Measurements from ENCODE around the gene CCT8.

DNA sequence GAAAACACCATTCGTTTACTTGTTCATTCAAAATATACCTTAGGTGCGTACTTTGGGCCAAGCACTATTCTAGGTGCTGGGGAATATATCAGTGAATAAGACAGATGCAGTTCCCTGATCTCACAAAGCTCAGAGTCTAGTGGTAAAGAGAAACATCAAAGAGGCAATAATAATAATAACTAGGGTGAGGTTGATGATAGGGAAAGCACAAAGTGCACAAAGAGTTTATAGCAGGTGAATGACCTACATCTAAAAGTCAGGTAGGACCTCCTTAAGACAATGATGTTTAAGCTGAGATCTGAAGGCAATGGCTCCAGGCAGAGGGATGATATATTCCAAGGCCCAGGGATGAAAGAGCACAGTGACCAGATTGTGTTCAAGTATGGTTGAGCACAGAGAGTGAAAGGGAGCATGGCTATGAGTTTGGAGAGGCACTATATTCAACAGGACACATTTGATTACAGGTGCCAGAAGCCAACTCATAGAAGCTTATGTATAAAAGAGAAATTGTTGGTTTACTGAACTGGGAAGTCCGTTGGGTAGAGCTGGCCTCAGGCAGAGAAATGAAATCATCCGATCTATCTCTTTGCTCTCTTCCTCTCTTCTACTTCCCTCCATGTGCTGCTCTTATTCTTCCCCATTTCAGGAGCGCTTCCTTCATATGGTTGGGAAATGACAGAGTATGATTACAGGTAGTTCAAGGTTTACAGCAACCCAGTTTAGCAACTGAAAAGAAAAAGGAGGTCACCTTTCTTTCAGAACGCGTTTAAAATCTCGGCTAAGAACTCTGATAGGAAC, 23.0 kb upstream of the CCT8 start:
- TF ChIP-seq, protein P1, sequence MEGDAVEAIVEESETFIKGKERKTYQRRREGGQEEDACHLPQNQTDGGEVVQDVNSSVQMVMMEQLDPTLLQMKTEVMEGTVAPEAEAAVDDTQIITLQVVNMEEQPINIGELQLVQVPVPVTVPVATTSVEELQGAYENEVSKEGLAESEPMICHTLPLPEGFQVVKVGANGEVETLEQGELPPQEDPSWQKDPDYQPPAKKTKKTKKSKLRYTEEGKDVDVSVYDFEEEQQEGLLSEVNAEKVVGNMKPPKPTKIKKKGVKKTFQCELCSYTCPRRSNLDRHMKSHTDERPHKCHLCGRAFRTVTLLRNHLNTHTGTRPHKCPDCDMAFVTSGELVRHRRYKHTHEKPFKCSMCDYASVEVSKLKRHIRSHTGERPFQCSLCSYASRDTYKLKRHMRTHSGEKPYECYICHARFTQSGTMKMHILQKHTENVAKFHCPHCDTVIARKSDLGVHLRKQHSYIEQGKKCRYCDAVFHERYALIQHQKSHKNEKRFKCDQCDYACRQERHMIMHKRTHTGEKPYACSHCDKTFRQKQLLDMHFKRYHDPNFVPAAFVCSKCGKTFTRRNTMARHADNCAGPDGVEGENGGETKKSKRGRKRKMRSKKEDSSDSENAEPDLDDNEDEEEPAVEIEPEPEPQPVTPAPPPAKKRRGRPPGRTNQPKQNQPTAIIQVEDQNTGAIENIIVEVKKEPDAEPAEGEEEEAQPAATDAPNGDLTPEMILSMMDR (IDR thresholded peaks at IDR 0.05), result no peak
- no peak for TF ChIP-seq POLR2A (IDR thresholded peaks at IDR 0.05)

Data from prostate gland (tissue), 2 donors.